AG09309 (cell line): ENCODE data around the gene SMAD2.
"Not testable (repeated sequence)": the region's sequence is repeated elsewhere in the genome, so short reads cannot be mapped to it uniquely, and the experiment has no call there.

Source experiments
- DNase-seq: peaks from one replicate; pipeline ENCODE4 v3.0.0-alpha.2; 2010; ENCODE audit warnings: low read depth
- H3K4me3 ChIP-seq: 2 replicates; pipeline ENCODE4 v1.5.1; 2011; ENCODE audit warnings: mild to moderate bottlenecking, low read depth, low read length, moderate library complexity; ENCODE audit not compliant: control insufficient read depth
- CTCF ChIP-seq: IDR thresholded peaks from 2 replicates; pipeline ENCODE4 v1.5.1; 2011; ENCODE audit warnings: mild to moderate bottlenecking, low read depth, low read length, inconsistent platforms; ENCODE audit not compliant: insufficient read depth, control insufficient read depth; ENCODE audit errors: missing control alignments

Gene SMAD2

GRCh38 chr18:47970664-47971531 lies 40.4 kb upstream of the SMAD2 start:
- TF ChIP-seq CTCF: no peak
- no peak overlapping the region for H3K4me3 ChIP-seq

GRCh38 chr18:47969816-47970215 lies 39.4 kb upstream of the SMAD2 start:
- no peak for TF ChIP-seq CTCF
- DNase-seq: no peak
- H3K4me3 ChIP-seq: no peak overlapping the region

More at GRCh38 chr18:47970664-47971531, 40.4 kb upstream of the SMAD2 start:
- no peak for DNase-seq

- no peak overlapping the region for H3K4me3 ChIP-seq
- DNase-seq: no peak
- no peak for TF ChIP-seq CTCF
Measured at GRCh38 chr18:47968721-47969120, 38.3 kb upstream of the SMAD2 start.

GRCh38 chr18:47968006-47968676 lies 37.7 kb upstream of the SMAD2 start:
- no peak for DNase-seq
- TF ChIP-seq CTCF: no peak
- H3K4me3 ChIP-seq: no peak overlapping the region

GRCh38 chr18:47964053-47964452 lies 33.6 kb upstream of the SMAD2 start:
- no peak for DNase-seq
- no peak for TF ChIP-seq CTCF
- no peak overlapping the region for H3K4me3 ChIP-seq

- H3K4me3 ChIP-seq, DNase-seq: not testable (repeated sequence)
Measured at GRCh38 chr18:47961003-47961402, 30.5 kb upstream of the SMAD2 start.

- H3K4me3 ChIP-seq: no peak overlapping the region
- DNase-seq: no peak
- TF ChIP-seq CTCF: no peak
Measured at GRCh38 chr18:47953471-47953931, 23.0 kb upstream of the SMAD2 start.
